ENCODE results near the gene NCAPH2.

DNA sequence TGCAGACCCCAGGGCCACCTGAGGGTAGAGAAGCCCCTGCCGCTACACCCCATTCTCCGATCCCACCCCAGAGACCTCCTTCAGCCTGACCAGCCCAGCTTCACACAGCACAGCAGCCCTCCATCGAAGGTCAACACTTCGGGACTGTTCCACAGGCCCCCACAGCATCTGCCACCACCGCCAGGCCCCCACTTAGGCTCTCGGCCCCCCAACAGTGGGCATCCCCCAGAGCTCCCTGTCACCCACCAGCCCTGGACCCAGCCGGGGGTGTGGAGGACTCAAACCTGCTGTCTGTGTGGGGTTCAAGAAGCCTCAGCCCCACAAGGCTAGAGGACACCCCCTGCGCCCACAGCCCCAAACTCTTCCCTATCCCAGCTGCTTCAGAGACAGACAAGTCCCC, 39.4 kb upstream of the NCAPH2 start:
- TF ChIP-seq ZNF274 (IDR thresholded peaks at IDR 0.05; ENCODE audit: low read depth, low read length) (no peak), SUZ12 (IDR thresholded peaks at IDR 0.05; ENCODE audit: extremely low read depth, insufficient read depth, insufficient read length) (no peak), YY1 (IDR thresholded peaks at IDR 0.05; ENCODE audit: insufficient read depth, insufficient read length) (no peak)

Measured in NT2/D1 (cell line).